GM10266 (cell line): ENCODE data around the gene ATXN2.
A peak's percentile ranks its signal among the peaks of the same experiment; 100 is the strongest.

Experiments used
- DNase-seq: peaks from one replicate; pipeline ENCODE4 v3.0.0; 2012; ENCODE audit errors: extremely low spot score
- CTCF ChIP-seq: IDR thresholded peaks from 2 replicates; pipeline ENCODE4 v1.5.1; 2012; ENCODE audit warnings: mild to moderate bottlenecking, low read depth; ENCODE audit not compliant: control insufficient read depth, insufficient read depth; ENCODE audit errors: missing control alignments

ATXN2 gene

DNA sequence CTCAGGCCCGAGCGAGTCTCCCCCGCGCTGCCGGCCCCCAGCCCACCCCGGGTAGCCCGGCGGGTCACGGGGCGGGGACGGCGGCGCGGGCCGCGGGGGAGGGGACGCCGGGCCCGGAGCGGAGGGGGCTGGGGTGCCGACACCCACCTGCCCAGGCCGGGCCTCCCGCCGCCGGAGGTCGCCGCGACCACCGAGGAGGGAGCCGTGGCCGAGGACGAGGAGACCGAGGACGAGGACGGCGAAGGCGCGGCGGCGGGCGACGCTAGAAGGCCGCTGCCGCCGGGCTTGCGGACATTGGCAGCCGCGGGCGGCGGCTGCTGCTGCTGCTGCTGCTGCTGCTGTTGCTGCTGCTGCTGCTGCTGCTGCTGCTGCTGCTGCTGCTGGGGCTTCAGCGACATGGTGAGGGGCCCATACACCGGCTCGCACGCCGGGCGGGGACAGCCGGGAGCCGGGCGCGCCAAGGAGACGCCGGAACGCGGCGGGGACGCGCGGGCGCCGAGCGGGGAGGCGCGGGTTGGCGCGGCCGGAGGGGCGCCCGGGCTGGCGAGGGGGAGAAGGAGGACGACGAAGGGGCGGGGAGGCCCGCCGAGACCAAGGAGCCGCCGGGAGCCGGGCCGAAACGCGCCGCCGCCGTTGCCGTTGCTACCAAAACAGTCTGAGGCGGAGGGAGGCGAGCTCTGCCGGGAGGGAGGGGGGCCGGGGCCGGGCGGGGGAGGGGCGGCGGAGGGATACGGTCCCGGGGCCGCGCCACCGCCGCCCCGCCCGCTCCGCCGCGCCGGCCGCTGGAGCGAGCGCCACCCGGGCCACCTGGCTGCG lies at the start of gene ATXN2:
ATXN2 (minus strand) TSS at position 679 of the 816 bp plus-strand sequence; CDS start at position 398, 281 bp downstream.
- DNase-seq: peak; percentile 95
- no peak for TF ChIP-seq CTCF

DNA sequence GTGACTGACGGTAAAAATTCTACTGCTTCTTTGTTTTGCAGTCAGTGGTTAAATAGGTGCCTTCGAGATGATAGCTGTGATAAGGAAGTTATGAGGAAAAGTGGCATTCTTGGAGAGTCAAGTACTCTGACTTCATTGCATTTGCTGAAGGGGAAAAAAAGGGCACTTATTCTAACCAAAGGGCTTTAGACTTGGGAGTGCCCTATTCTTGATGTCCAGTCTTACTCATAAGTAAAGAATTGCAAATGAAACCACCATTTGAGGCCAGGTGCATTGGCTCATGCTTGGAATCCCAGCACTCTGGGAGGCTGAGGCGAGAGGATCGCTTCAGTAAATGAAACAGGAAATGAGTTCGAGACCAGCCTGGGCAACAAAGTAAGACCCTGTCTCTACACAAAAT lies 46.3 kb upstream of the ATXN2 start:
- no peak for TF ChIP-seq CTCF

GRCh38 chr12:111643427-111643826 lies 44.3 kb upstream of the ATXN2 start:
- no peak for TF ChIP-seq CTCF
- no peak for DNase-seq

More for the DNA sequence above, 46.3 kb upstream of the ATXN2 start:
- DNase-seq: no peak

GRCh38 chr12:111642681-111643426 lies 43.7 kb upstream of the ATXN2 start:
- no peak for DNase-seq
- TF ChIP-seq CTCF: no peak

DNA sequence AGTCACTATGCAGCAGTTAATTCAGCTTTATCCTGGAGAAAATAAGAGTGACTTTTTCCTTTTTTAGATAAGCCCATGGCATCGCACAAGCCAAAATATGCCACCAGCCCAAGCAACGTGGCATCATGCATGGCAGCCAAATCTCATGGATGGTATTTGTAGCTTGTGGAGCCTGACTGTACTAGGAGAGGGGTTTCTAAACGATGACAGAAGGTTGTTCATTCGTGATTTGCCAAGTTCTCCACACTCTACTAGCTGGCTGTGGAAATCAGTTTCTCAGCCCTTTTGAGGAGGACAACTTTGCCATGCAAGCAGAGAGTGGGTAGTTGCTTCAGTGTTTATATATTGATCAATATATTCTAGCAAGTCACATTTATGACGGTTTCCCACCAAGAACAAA lies 41.4 kb upstream of the ATXN2 start:
- DNase-seq: no peak
- TF ChIP-seq CTCF: no peak

- no peak for DNase-seq
- no peak for TF ChIP-seq CTCF
Measured at GRCh38 chr12:111638556-111638955, 39.4 kb upstream of the ATXN2 start.
